ENCODE results near the gene CEACAM16.
A peak's percentile ranks its signal among the peaks of the same experiment; 100 is the strongest.
"Not testable (repeated sequence)": the region's sequence is repeated elsewhere in the genome, so short reads cannot be mapped to it uniquely, and the experiment has no call there.

CEACAM16 gene

GRCh38 chr19:44698492-44699201, at the start of gene CEACAM16:
Gene CEACAM16 (plus strand): TSS chr19:44699151. CDS start chr19:44701457, 2,306 bp downstream.
- DNase-seq: no peak

- DNase-seq: no peak
Observed at GRCh38 chr19:44649578-44650145, 49.3 kb upstream of the CEACAM16 start.

- DNase-seq: no peak
Observed at GRCh38 chr19:44653343-44653742, 45.6 kb upstream of the CEACAM16 start.

GRCh38 chr19:44653977-44654774, 44.8 kb upstream of the CEACAM16 start:
- peak; percentile 48 to 59 for DNase-seq

GRCh38 chr19:44657211-44657921, 41.6 kb upstream of the CEACAM16 start:
- DNase-seq: peak; percentile 76 to 80

GRCh38 chr19:44658069-44658733, 40.8 kb upstream of the CEACAM16 start:
- no peak for DNase-seq

GRCh38 chr19:44660081-44660480, 38.9 kb upstream of the CEACAM16 start:
- DNase-seq: no peak

- DNase-seq: no peak
Observed at GRCh38 chr19:44661205-44661604, 37.7 kb upstream of the CEACAM16 start.

GRCh38 chr19:44661904-44662303, 37.0 kb upstream of the CEACAM16 start:
- no peak for DNase-seq

GRCh38 chr19:44662691-44663385, 36.1 kb upstream of the CEACAM16 start:
- no peak for DNase-seq

- no peak for DNase-seq
Observed at GRCh38 chr19:44663996-44664395, 35.0 kb upstream of the CEACAM16 start.

- DNase-seq: no peak
Observed at GRCh38 chr19:44664976-44665375, 34.0 kb upstream of the CEACAM16 start.

GRCh38 chr19:44666852-44667556, 31.9 kb upstream of the CEACAM16 start:
- no peak for DNase-seq

GRCh38 chr19:44668985-44669764, 29.8 kb upstream of the CEACAM16 start:
- no peak for DNase-seq

- not testable (repeated sequence) for DNase-seq
Observed at GRCh38 chr19:44670027-44670426, 28.9 kb upstream of the CEACAM16 start.

GRCh38 chr19:44671400-44671799, 27.6 kb upstream of the CEACAM16 start, which contains the start of gene CEACAM19:
Gene CEACAM19 (plus strand): TSS chr19:44671482. CDS start chr19:44671932, 450 bp downstream.
- no peak for DNase-seq

GRCh38 chr19:44672226-44672625, 26.7 kb upstream of the CEACAM16 start:
- no peak for DNase-seq

GRCh38 chr19:44673510-44673909, 25.4 kb upstream of the CEACAM16 start:
- DNase-seq: no peak

- DNase-seq: no peak
Observed at GRCh38 chr19:44675521-44675920, 23.4 kb upstream of the CEACAM16 start.
